Neural progenitor cell (in vitro differentiated cells): Measurements from ENCODE around the gene ACAD10. TPM values are rescaled to one million over a fixed set of nuclear protein-coding genes. Genes with fewer than 3 reads are reported as not detected.
"Not testable (repeated sequence)": the region's sequence is repeated elsewhere in the genome, so short reads cannot be mapped to it uniquely, and the experiment has no call there.

ENCODE experiments used
- DNase-seq: peaks from one replicate; pipeline ENCODE4 v3.0.0-alpha.2; 2016; ENCODE audit warnings: low spot score
- H2AFZ ChIP-seq: fragments of 200-600 bp; sonication (generic); replicated peaks from 2 replicates; pipeline ENCODE4 v1.6.1; 2016; ENCODE audit warnings: antibody characterized with exemption
- H3F3A ChIP-seq: fragments of 200-600 bp; sonication (generic); 2 replicates; pipeline ENCODE4 v1.6.1; 2016; ENCODE audit warnings: antibody characterized with exemption, low read depth
- H3K27ac ChIP-seq: fragments of 200-600 bp; sonication (generic); 2 replicates; pipeline ENCODE4 v1.5.1; 2016; ENCODE audit warnings: mild to moderate bottlenecking
- H3K27me3 ChIP-seq: fragments of 200-600 bp; sonication (generic); 2 replicates; pipeline ENCODE4 v1.6.1; 2016; ENCODE audit warnings: mild to moderate bottlenecking, moderate library complexity
- H3K36me3 ChIP-seq: fragments of 200-600 bp; sonication (generic); 2 replicates; pipeline ENCODE4 v1.5.1; 2016
- H3K4me1 ChIP-seq: fragments of 200-600 bp; sonication (generic); 2 replicates; pipeline ENCODE4 v1.6.1; 2016; ENCODE audit warnings: mixed run types
- H3K4me2 ChIP-seq: fragments of 200-600 bp; sonication (generic); 2 replicates; pipeline ENCODE4 v1.6.1; 2016
- H3K4me3 ChIP-seq: fragments of 200-600 bp; sonication (generic); 2 replicates; pipeline ENCODE4 v1.5.1; 2016
- H3K79me2 ChIP-seq: fragments of 200-600 bp; sonication (generic); 2 replicates; pipeline ENCODE4 v1.6.1; 2016; ENCODE audit warnings: low read depth
- H3K9ac ChIP-seq: fragments of 200-600 bp; sonication (generic); 2 replicates; pipeline ENCODE4 v1.6.1; 2016
- H3K9me3 ChIP-seq: fragments of 200-600 bp; sonication (generic); 2 replicates; pipeline ENCODE4 v1.5.1; 2016; ENCODE audit warnings: low read depth
- H4K20me1 ChIP-seq: fragments of 200-600 bp; sonication (generic); 2 replicates; pipeline ENCODE4 v1.6.1; 2016; ENCODE audit warnings: low read depth
- H3K27ac Mint-ChIP-seq: 3 replicates; pipeline ENCODE4 v1.8.0; 2021; ENCODE audit warnings: mixed read lengths
- H3K27me3 Mint-ChIP-seq: 2 replicates; pipeline ENCODE4 v1.8.0; 2022; ENCODE audit warnings: low read depth, mild to moderate bottlenecking, inconsistent platforms, moderate library complexity, mixed read lengths; ENCODE audit not compliant: insufficient read depth
- H3K36me3 Mint-ChIP-seq: 3 replicates; pipeline ENCODE4 v1.8.0; 2021; ENCODE audit warnings: mixed read lengths
- H3K4me1 Mint-ChIP-seq: 3 replicates; pipeline ENCODE4 v1.8.0; 2021; ENCODE audit warnings: mixed read lengths
- H3K4me3 Mint-ChIP-seq: 3 replicates; pipeline ENCODE4 v1.8.0; 2021; ENCODE audit warnings: mild to moderate bottlenecking, moderate library complexity, mixed read lengths
- H3K9me3 Mint-ChIP-seq: 3 replicates; pipeline ENCODE4 v1.8.0; 2020; ENCODE audit warnings: mixed read lengths
- CTCF ChIP-seq: fragments of 200-600 bp; sonication (generic); IDR thresholded peaks from 2 replicates; pipeline ENCODE4 v1.5.1; 2017; ENCODE audit warnings: antibody characterized with exemption, mild to moderate bottlenecking
- EZH2 ChIP-seq: fragments of 200-600 bp; sonication (generic); IDR thresholded peaks from 2 replicates; pipeline ENCODE4 v1.6.1; 2017; ENCODE audit warnings: antibody characterized with exemption, mild to moderate bottlenecking, moderate library complexity
- EZH2phosphoT487 ChIP-seq: fragments of 200-600 bp; sonication (generic); IDR thresholded peaks from 2 replicates; pipeline ENCODE4 v1.6.1; 2017; ENCODE audit warnings: antibody characterized with exemption
- total RNA-seq: library from RNA; depleted of rRNA; stranded (reverse); fragments of >200 nt; gene quantifications from 2 replicates; pipeline ENCODE4 v1.2.3, GENCODE V29; 2015; ENCODE audit warnings: low replicate concordance

Gene ACAD10
- total RNA-seq, 1 donor from 2014 or later, result 13.8 TPM

GRCh38 chr12:111732786-111733185 is 46.9 kb downstream of the ACAD10 start:
- Histone ChIP-seq H4K20me1 (no peaks in the 10 kb centered on the region), H3K9ac (no peak overlapping the region), H3K4me2 (no peak overlapping the region), H3K4me3 (no peak overlapping the region), H3K4me1 (no peaks in the 10 kb centered on the region), H3K9me3 (no peaks in the 10 kb centered on the region), H3K36me3 (no peaks in the 10 kb centered on the region), H3K27me3 (no peaks in the 10 kb centered on the region), H3F3A (no peaks in the 10 kb centered on the region), H2AFZ (no peak overlapping the region), H3K27ac (no peak overlapping the region), H3K79me2 (no peaks in the 10 kb centered on the region)
- Mint-ChIP-seq H3K27ac (no peak overlapping the region), H3K27me3 (no peaks in the 10 kb centered on the region), H3K36me3 (peaks cover 21% of the 10 kb centered on the region), H3K4me1 (no peaks in the 10 kb centered on the region), H3K4me3 (no peak overlapping the region), H3K9me3 (no peaks in the 10 kb centered on the region)
- DNase-seq, result no peak
- no peak for TF ChIP-seq EZH2phosphoT487
- no peak for TF ChIP-seq CTCF
- TF ChIP-seq EZH2, result no peak

- Histone ChIP-seq H3K79me2 (no peaks in the 10 kb centered on the region), H3K36me3 (no peaks in the 10 kb centered on the region), H4K20me1 (no peaks in the 10 kb centered on the region), H3K27me3 (no peaks in the 10 kb centered on the region), H3K4me3 (no peak overlapping the region), H3K9ac (peak overlapping the region; percentile 8), H3F3A (no peaks in the 10 kb centered on the region), H3K4me2 (no peak overlapping the region), H3K27ac (no peak overlapping the region), H2AFZ (no peak overlapping the region), H3K9me3 (no peaks in the 10 kb centered on the region), H3K4me1 (no peaks in the 10 kb centered on the region)
- TF ChIP-seq CTCF (no peak), EZH2phosphoT487 (no peak), EZH2 (no peak)
- no peak for DNase-seq
- peaks cover 1% of the 10 kb centered on the region for H3K27me3 Mint-ChIP-seq
- no peaks in the 10 kb centered on the region for H3K9me3 Mint-ChIP-seq
- H3K36me3 Mint-ChIP-seq, result peaks cover 21% of the 10 kb centered on the region
- H3K27ac Mint-ChIP-seq, result no peak overlapping the region
- no peak overlapping the region for H3K4me3 Mint-ChIP-seq
- no peaks in the 10 kb centered on the region for H3K4me1 Mint-ChIP-seq
Observed at GRCh38 chr12:111733340-111733915, 47.6 kb downstream of the ACAD10 start.

GRCh38 chr12:111739524-111739923 is 53.7 kb downstream of the ACAD10 start:
- H3K36me3 Mint-ChIP-seq, result peaks cover 16% of the 10 kb centered on the region
- H3K4me2 ChIP-seq, H3K79me2 ChIP-seq, H3K27ac ChIP-seq, H2AFZ ChIP-seq, H3K4me3 ChIP-seq, H3F3A ChIP-seq, H3K4me1 ChIP-seq, H3K27me3 ChIP-seq, H3K27ac Mint-ChIP-seq, H3K9ac ChIP-seq, H3K4me3 Mint-ChIP-seq, H4K20me1 ChIP-seq, H3K4me1 Mint-ChIP-seq, H3K9me3 ChIP-seq, H3K27me3 Mint-ChIP-seq, DNase-seq, H3K36me3 ChIP-seq, H3K9me3 Mint-ChIP-seq: not testable (repeated sequence)

GRCh38 chr12:111741235-111741812 is 55.5 kb downstream of the ACAD10 start:
- no peaks in the 10 kb centered on the region for H4K20me1 ChIP-seq
- no peak overlapping the region for H3K9ac ChIP-seq
- no peak overlapping the region for H3K4me2 ChIP-seq
- no peaks in the 10 kb centered on the region for H3F3A ChIP-seq
- no peaks in the 10 kb centered on the region for H3K27me3 ChIP-seq
- H3K27me3 Mint-ChIP-seq, result peaks cover 2% of the 10 kb centered on the region
- H3K36me3 Mint-ChIP-seq, result peaks cover 24% of the 10 kb centered on the region
- DNase-seq, result no peak
- no peak overlapping the region for H3K27ac Mint-ChIP-seq
- no peak overlapping the region for H3K4me3 Mint-ChIP-seq
- H3K9me3 ChIP-seq, result no peaks in the 10 kb centered on the region
- H2AFZ ChIP-seq, result no peak overlapping the region
- H3K9me3 Mint-ChIP-seq, result no peaks in the 10 kb centered on the region
- no peak overlapping the region for H3K4me3 ChIP-seq
- no peak for TF ChIP-seq CTCF
- TF ChIP-seq EZH2phosphoT487, result no peak
- no peak for TF ChIP-seq EZH2
- H3K79me2 ChIP-seq, result no peaks in the 10 kb centered on the region
- H3K27ac ChIP-seq, result no peak overlapping the region
- H3K4me1 Mint-ChIP-seq, result no peaks in the 10 kb centered on the region
- H3K4me1 ChIP-seq, result no peaks in the 10 kb centered on the region
- no peaks in the 10 kb centered on the region for H3K36me3 ChIP-seq
